ENCODE measurements around the gene RNU7-1. TPM values are rescaled to one million over a fixed set of nuclear protein-coding genes. Genes with fewer than 3 reads are reported as not detected.

Gene RNU7-1
- total and polyA plus RNA-seq, 2 experiments from 2014 or later = not detected

DNA sequence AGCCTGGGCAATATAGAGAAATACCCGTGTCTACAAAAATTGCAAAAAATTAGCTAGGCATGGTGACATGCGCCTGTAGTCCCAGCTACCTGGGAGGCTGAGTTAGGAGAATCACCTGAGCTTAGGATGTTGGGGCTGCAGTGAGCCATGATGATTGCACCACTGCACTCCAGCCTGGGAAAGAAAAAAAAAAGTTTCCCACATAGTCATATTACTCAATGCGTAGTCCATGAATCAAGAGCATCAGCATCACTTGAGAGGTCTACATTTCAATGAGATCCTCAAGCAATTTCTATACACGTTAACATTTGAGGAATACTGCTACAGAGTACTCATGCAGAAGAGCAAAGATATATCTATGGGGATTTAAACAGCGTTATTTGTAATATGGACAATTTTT lies 44.2 kb upstream of the RNU7-1 start:
- Histone ChIP-seq H4K20me1 (ENCODE audit: insufficient read depth, poor library complexity, severe bottlenecking) (no peaks in the 10 kb centered on the region), H3K4me1 (ENCODE audit: insufficient read depth) (peaks cover 8% of the 10 kb centered on the region), H3K79me2 (no peaks in the 10 kb centered on the region), H3K4me3 (no peak overlapping the region), H3K9me3 (ENCODE audit: low read depth) (no peaks in the 10 kb centered on the region), H3K36me3 (replicated peaks; ENCODE audit: insufficient read depth, low read depth) (no peaks in the 10 kb centered on the region), H2AFZ (no peak overlapping the region), H3K27me3 (no peaks in the 10 kb centered on the region), H3K4me2 (no peak overlapping the region), H3K9me2 (replicated peaks; ENCODE audit: insufficient read depth) (no peaks in the 10 kb centered on the region), H3K27ac (no peak overlapping the region)
- DNase-seq (ENCODE audit: low spot score) = no peak
- TF ChIP-seq EZH2 (IDR thresholded peaks at IDR 0.05; ENCODE audit: borderline replicate concordance) (no peak), CTCF (IDR thresholded peaks at IDR 0.05; ENCODE audit: poor library complexity) (no peak), EZH2phosphoT487 (IDR thresholded peaks at IDR 0.05; ENCODE audit: low read depth, severe bottlenecking, unreplicated experiment) (no peak)
- WGBS (ENCODE audit: low lambda C conversion rate, missing lambda C conversion rate) = 92% methylated on average over 5 of the region's 5 CpGs

DNA sequence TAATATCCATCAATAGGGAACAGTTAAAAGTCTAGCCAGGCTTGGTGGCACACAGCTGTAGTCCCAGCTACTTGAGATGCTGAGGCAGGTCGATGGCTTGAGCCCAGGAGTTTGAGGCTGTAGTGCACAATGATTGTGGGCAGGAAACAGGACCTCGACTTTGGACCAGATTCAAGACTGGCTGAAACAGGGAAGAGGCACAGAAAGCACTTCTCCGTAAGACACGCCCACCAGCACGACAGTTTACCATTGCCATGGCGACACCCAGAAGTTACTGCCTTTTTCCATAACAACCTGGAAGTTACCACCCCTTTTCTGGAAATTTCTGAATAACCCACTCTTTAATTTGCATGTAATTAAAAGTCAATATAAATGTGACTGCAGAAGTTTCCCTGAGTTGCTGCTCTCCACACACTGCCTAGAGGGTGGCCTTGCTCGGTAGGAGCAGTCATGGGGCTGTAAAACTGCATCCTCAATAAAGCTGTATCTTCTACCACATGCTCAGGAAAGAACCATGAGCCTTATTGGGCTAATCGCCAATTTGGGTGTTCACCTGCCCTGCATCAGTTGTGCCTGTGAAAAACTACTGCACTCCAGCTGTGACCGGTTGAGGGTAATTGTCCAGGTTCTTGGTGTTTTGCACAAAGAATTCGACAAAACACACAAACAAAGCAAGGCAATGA lies 43.6 kb upstream of the RNU7-1 start:
- Histone ChIP-seq H4K20me1 (ENCODE audit: insufficient read depth, poor library complexity, severe bottlenecking) (no peaks in the 10 kb centered on the region), H2AFZ (no peak overlapping the region), H3K27me3 (no peaks in the 10 kb centered on the region), H3K4me3 (no peak overlapping the region), H3K9me3 (ENCODE audit: low read depth) (no peaks in the 10 kb centered on the region), H3K4me2 (no peak overlapping the region), H3K36me3 (replicated peaks; ENCODE audit: insufficient read depth, low read depth) (no peaks in the 10 kb centered on the region), H3K27ac (no peak overlapping the region), H3K9me2 (replicated peaks; ENCODE audit: insufficient read depth) (no peaks in the 10 kb centered on the region), H3K4me1 (ENCODE audit: insufficient read depth) (peaks cover 8% of the 10 kb centered on the region), H3K79me2 (no peaks in the 10 kb centered on the region)
- no peak for TF ChIP-seq EZH2 (IDR thresholded peaks at IDR 0.05; ENCODE audit: borderline replicate concordance)
- TF ChIP-seq EZH2phosphoT487 (IDR thresholded peaks at IDR 0.05; ENCODE audit: low read depth, severe bottlenecking, unreplicated experiment) = no peak
- TF ChIP-seq CTCF (IDR thresholded peaks at IDR 0.05; ENCODE audit: poor library complexity) = no peak
- 79% methylated on average over 10 of the region's 10 CpGs for WGBS (ENCODE audit: low lambda C conversion rate, missing lambda C conversion rate)
- no peak for DNase-seq (ENCODE audit: low spot score)

- H3K27ac ChIP-seq = no peak overlapping the region
- no peak overlapping the region for H2AFZ ChIP-seq
- WGBS (ENCODE audit: low lambda C conversion rate, missing lambda C conversion rate) = 70% methylated on average over 4 of the region's 4 CpGs
- no peak overlapping the region for H3K4me3 ChIP-seq
- no peak overlapping the region for H3K4me2 ChIP-seq
- H3K9me3 ChIP-seq (ENCODE audit: low read depth) = no peaks in the 10 kb centered on the region
- no peaks in the 10 kb centered on the region for H3K36me3 ChIP-seq (replicated peaks; ENCODE audit: insufficient read depth, low read depth)
- no peak for DNase-seq (ENCODE audit: low spot score)
- H3K27me3 ChIP-seq = no peaks in the 10 kb centered on the region
- H3K9me2 ChIP-seq (replicated peaks; ENCODE audit: insufficient read depth) = no peaks in the 10 kb centered on the region
- peaks cover 8% of the 10 kb centered on the region for H3K4me1 ChIP-seq (ENCODE audit: insufficient read depth)
- no peaks in the 10 kb centered on the region for H4K20me1 ChIP-seq (ENCODE audit: insufficient read depth, poor library complexity, severe bottlenecking)
- H3K79me2 ChIP-seq = no peaks in the 10 kb centered on the region
- TF ChIP-seq EZH2 (IDR thresholded peaks at IDR 0.05; ENCODE audit: borderline replicate concordance) (no peak), CTCF (IDR thresholded peaks at IDR 0.05; ENCODE audit: poor library complexity) (no peak), EZH2phosphoT487 (IDR thresholded peaks at IDR 0.05; ENCODE audit: low read depth, severe bottlenecking, unreplicated experiment) (no peak)
Observed at GRCh38 chr12:6902448-6902847, 41.2 kb upstream of the RNU7-1 start.

All from hepatocyte (in vitro differentiated cells).